SK-N-SH (cell line): ENCODE data around the gene ZNF444. TPM values are rescaled to one million over a fixed set of nuclear protein-coding genes. Genes with fewer than 3 reads are reported as not detected.

Experiments
- CTCF ChIA-PET: fragments of 300-600, 350-600 bp; formaldehyde crosslinking; extraction: SDS; loops from one replicate; lab custom pipeline; 2021; lab: Yijun Ruan, JAX
- POLR2A ChIA-PET: fragments of 350-600 bp; sonication (Branson Sonifier 250); formaldehyde crosslinking; extraction: SDS; loops from one replicate; lab custom pipeline; 2020; ENCODE audit warnings: antibody characterized with exemption, inconsistent platforms; lab: Yijun Ruan, JAX
- DNase-seq: peaks from one replicate; pipeline ENCODE4 v3.0.0; 2012
- H2AFZ ChIP-seq: fragments of 200-600 bp; sonication (generic); 2 replicates; pipeline ENCODE4 v1.8.1; 2016; ENCODE audit warnings: antibody characterized with exemption, mild to moderate bottlenecking, low read depth
- H3F3A ChIP-seq: fragments of 200-600 bp; sonication (generic); replicated peaks from 2 replicates; pipeline ENCODE3; 2016; ENCODE audit warnings: antibody characterized with exemption, mild to moderate bottlenecking; ENCODE audit not compliant: insufficient read depth
- H3K27ac ChIP-seq, 2 experiments: fragments of 200-500 bp in 1 of 2; fragments of 200-600 bp in 1 of 2; sonication (Bioruptor generic) in 1 of 2; sonication (generic), shearing (Covaris generic) in 1 of 2; 2 replicates each; pipeline versions ENCODE4 v1.5.1 to v1.6.1; 2014 to 2016; ENCODE audit warnings: low read depth in 2 of 2, inconsistent platforms in 1 of 2, low read length in 1 of 2, mild to moderate bottlenecking in 1 of 2, mixed read lengths in 1 of 2
- H3K27me3 ChIP-seq: fragments of 200-600 bp; sonication (generic), shearing (Covaris generic); 2 replicates; pipeline ENCODE4 v1.6.1; 2016; ENCODE audit warnings: mixed run types; ENCODE audit not compliant: insufficient read depth
- H3K36me3 ChIP-seq, 2 experiments: fragments of 200-500 bp in 1 of 2; fragments of 200-600 bp in 1 of 2; sonication (Bioruptor generic) in 1 of 2; sonication (generic) in 1 of 2; replicated peaks in 1 of 2; 2 replicates each; pipeline versions ENCODE3 to v1.5.1; 2014 to 2016; ENCODE audit warnings: low read length in 1 of 2, mild to moderate bottlenecking in 1 of 2; ENCODE audit not compliant: insufficient read depth in 2 of 2, control insufficient read depth in 1 of 2
- H3K4me1 ChIP-seq, 2 experiments: fragments of 200-500 bp in 1 of 2; fragments of 200-600 bp in 1 of 2; sonication (Bioruptor generic) in 1 of 2; sonication (generic), shearing (Covaris generic) in 1 of 2; 2 replicates each; pipeline versions ENCODE4 v1.5.1 to v1.6.1; 2014 to 2016; ENCODE audit warnings: low read depth in 1 of 2, low read length in 1 of 2, mixed run types in 1 of 2; ENCODE audit not compliant: insufficient read depth in 2 of 2, control insufficient read depth in 1 of 2
- H3K4me2 ChIP-seq: fragments of 200-600 bp; sonication (generic), shearing (Covaris generic); 2 replicates; pipeline ENCODE4 v1.6.1; 2017; ENCODE audit warnings: mixed run types
- H3K4me3 ChIP-seq, 2 experiments: fragments of 200-500 bp in 1 of 2; fragments of 200-600 bp in 1 of 2; sonication (Bioruptor generic) in 1 of 2; sonication (generic), shearing (Covaris generic) in 1 of 2; 2 replicates each; pipeline versions ENCODE4 v1.5.1 to v1.8.1; 2014 to 2016; ENCODE audit warnings: low read depth in 2 of 2, inconsistent platforms in 1 of 2, low read length in 1 of 2, mild to moderate bottlenecking in 1 of 2, mixed read lengths in 1 of 2, moderate library complexity in 1 of 2
- H3K79me2 ChIP-seq: fragments of 200-600 bp; sonication (generic); 2 replicates; pipeline ENCODE4 v1.8.1; 2017; ENCODE audit warnings: mild to moderate bottlenecking; ENCODE audit not compliant: insufficient read depth
- H3K9ac ChIP-seq: fragments of 200-600 bp; sonication (generic); 2 replicates; pipeline ENCODE4 v1.6.1; 2017; ENCODE audit warnings: mixed run types
- H3K9me2 ChIP-seq: fragments of 200-600 bp; sonication (generic); 2 replicates; pipeline ENCODE4 v1.6.1; 2017; ENCODE audit warnings: mixed run types
- H3K9me3 ChIP-seq: fragments of 200-600 bp; sonication (generic); 2 replicates; pipeline ENCODE4 v1.6.1; 2017; ENCODE audit warnings: mixed run types, mild to moderate bottlenecking, moderate library complexity
- H4K20me1 ChIP-seq: fragments of 200-600 bp; sonication (generic); 2 replicates; pipeline ENCODE4 v1.6.1; 2017; ENCODE audit warnings: mild to moderate bottlenecking, mixed run types; ENCODE audit not compliant: insufficient read depth
- EP300 ChIP-seq, 2 experiments: IDR thresholded peaks; 2 replicates each; pipeline versions ENCODE4 v1.4.0 to v1.6.1; 2012; ENCODE audit warnings: borderline replicate concordance in 1 of 2, low read depth in 1 of 2, low read length in 1 of 2
- EZH2phosphoT487 ChIP-seq: fragments of 200-600 bp; sonication (generic); IDR thresholded peaks from 2 replicates; pipeline ENCODE4 v1.6.1; 2017; ENCODE audit warnings: low read depth, mixed run types, mild to moderate bottlenecking, antibody characterized with exemption, moderate library complexity, borderline replicate concordance
- FOSL2 ChIP-seq: IDR thresholded peaks from 2 replicates; pipeline ENCODE4 v1.4.0; 2012; ENCODE audit warnings: low read depth, mild to moderate bottlenecking, moderate library complexity, borderline replicate concordance
- FOXJ3 ChIP-seq: sonication (generic); formaldehyde crosslinking; IDR thresholded peaks from 2 replicates; pipeline ENCODE4 v1.5.1; 2020; ENCODE audit warnings: mild to moderate bottlenecking, missing genetic modification reagents
- FOXM1 ChIP-seq: IDR thresholded peaks from 2 replicates; pipeline ENCODE4 v1.4.0; 2012; ENCODE audit warnings: low read depth, mild to moderate bottlenecking
- GATA2 ChIP-seq: sonication (generic); formaldehyde crosslinking; IDR thresholded peaks from 2 replicates; pipeline ENCODE4 v1.5.0; 2020; ENCODE audit warnings: mild to moderate bottlenecking, missing genetic modification reagents
- JUND ChIP-seq: IDR thresholded peaks from 2 replicates; pipeline ENCODE4 v1.4.0; 2012
- MEF2A ChIP-seq: IDR thresholded peaks from 2 replicates; pipeline ENCODE4 v1.4.0; 2012; ENCODE audit warnings: low read depth, borderline replicate concordance
- NRF1 ChIP-seq: IDR thresholded peaks from 2 replicates; pipeline ENCODE4 v1.6.1; 2012; ENCODE audit warnings: low read depth, mild to moderate bottlenecking, low read length
- RAD21 ChIP-seq: IDR thresholded peaks from 2 replicates; pipeline ENCODE4 v1.6.1; 2012; ENCODE audit warnings: mild to moderate bottlenecking, low read length
- RCOR1 ChIP-seq: fragments of 150-350 bp; IDR thresholded peaks from 2 replicates; pipeline ENCODE4 v1.6.1; 2017; ENCODE audit warnings: antibody characterized with exemption, low read length
- RFX5 ChIP-seq: IDR thresholded peaks from 2 replicates; pipeline ENCODE4 v1.6.1; 2012; ENCODE audit warnings: mild to moderate bottlenecking, improper control_type of control experiment, low read length
- TCF12 ChIP-seq: IDR thresholded peaks from 2 replicates; pipeline ENCODE4 v1.4.0; 2012
- TEAD4 ChIP-seq: IDR thresholded peaks from 2 replicates; pipeline ENCODE4 v1.4.0; 2012; ENCODE audit warnings: mild to moderate bottlenecking, borderline replicate concordance; ENCODE audit not compliant: insufficient read depth
- YY1 ChIP-seq: IDR thresholded peaks from 2 replicates; pipeline ENCODE4 v1.4.0; 2012; ENCODE audit warnings: low read depth, mild to moderate bottlenecking
- WGBS: methylation state at CpG from one replicate; pipeline ENCODE4 v1.1.6; 2017; ENCODE audit warnings: low lambda C conversion rate; 5-methylcytosine and 5-hydroxymethylcytosine counted together
- polyA plus RNA-seq, 3 experiments: library from polyadenylated mRNA; depleted of rRNA; stranded (reverse); fragments of >200 nt; gene quantifications; 2 replicates each; pipeline ENCODE4 v1.2.3, GENCODE V29; 2012
- TF ChIP-seq, protein P1 (sequence below): IDR thresholded peaks from 2 replicates; pipeline ENCODE4; 2012
- TF ChIP-seq, protein P2 (sequence below): IDR thresholded peaks from 2 replicates; pipeline ENCODE4 v1.4.0; 2012; ENCODE audit warnings: low read depth, borderline replicate concordance

ZNF444 gene
- polyA plus RNA-seq, 1 of the 3 experiments (the other 2 are of a cell fraction) = 23.2 TPM

GRCh38 chr19:56112313-56112709 is 28.8 kb upstream of the ZNF444 start:
- no peak overlapping the region for H2AFZ ChIP-seq
- ChIA-PET POLR2A (no interaction called here), CTCF (interaction anchor here (1.5 to 2.4 kb wide), 2 partner anchors 31 to 59 kb away, joined by 3 to 6 read pairs; no protein-coding TSS in a partner anchor)
- no peaks in the 10 kb centered on the region for H3K27me3 ChIP-seq
- no peaks in the 10 kb centered on the region for H3K36me3 ChIP-seq
- no peak overlapping the region for H3K4me3 ChIP-seq
- no peak overlapping the region for H3K9ac ChIP-seq
- 89% methylated on average over 7 of the region's 10 CpGs for WGBS
- TF ChIP-seq, protein P1, sequence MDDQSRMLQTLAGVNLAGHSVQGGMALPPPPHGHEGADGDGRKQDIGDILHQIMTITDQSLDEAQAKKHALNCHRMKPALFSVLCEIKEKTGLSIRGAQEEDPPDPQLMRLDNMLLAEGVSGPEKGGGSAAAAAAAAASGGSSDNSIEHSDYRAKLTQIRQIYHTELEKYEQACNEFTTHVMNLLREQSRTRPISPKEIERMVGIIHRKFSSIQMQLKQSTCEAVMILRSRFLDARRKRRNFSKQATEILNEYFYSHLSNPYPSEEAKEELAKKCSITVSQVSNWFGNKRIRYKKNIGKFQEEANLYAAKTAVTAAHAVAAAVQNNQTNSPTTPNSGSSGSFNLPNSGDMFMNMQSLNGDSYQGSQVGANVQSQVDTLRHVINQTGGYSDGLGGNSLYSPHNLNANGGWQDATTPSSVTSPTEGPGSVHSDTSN = no peak
- TF ChIP-seq, protein P2, sequence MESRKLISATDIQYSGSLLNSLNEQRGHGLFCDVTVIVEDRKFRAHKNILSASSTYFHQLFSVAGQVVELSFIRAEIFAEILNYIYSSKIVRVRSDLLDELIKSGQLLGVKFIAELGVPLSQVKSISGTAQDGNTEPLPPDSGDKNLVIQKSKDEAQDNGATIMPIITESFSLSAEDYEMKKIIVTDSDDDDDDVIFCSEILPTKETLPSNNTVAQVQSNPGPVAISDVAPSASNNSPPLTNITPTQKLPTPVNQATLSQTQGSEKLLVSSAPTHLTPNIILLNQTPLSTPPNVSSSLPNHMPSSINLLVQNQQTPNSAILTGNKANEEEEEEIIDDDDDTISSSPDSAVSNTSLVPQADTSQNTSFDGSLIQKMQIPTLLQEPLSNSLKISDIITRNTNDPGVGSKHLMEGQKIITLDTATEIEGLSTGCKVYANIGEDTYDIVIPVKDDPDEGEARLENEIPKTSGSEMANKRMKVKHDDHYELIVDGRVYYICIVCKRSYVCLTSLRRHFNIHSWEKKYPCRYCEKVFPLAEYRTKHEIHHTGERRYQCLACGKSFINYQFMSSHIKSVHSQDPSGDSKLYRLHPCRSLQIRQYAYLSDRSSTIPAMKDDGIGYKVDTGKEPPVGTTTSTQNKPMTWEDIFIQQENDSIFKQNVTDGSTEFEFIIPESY = no peak
- H3K4me1 ChIP-seq = peaks cover 5 to 33% of the 10 kb centered on the region in 2 experiments; a peak in 2 of 4 replicates
- no peak overlapping the region for H3K4me2 ChIP-seq
- H3F3A ChIP-seq = no peaks in the 10 kb centered on the region
- H4K20me1 ChIP-seq = peaks cover 98% of the 10 kb centered on the region
- DNase-seq = peak; percentile 22
- H3K79me2 ChIP-seq = peaks cover 93% of the 10 kb centered on the region
- H3K27ac ChIP-seq = no peak overlapping the region; a peak in 1 of 4 replicates
- no peaks in the 10 kb centered on the region for H3K9me3 ChIP-seq
- H3K9me2 ChIP-seq = no peaks in the 10 kb centered on the region

DNA sequence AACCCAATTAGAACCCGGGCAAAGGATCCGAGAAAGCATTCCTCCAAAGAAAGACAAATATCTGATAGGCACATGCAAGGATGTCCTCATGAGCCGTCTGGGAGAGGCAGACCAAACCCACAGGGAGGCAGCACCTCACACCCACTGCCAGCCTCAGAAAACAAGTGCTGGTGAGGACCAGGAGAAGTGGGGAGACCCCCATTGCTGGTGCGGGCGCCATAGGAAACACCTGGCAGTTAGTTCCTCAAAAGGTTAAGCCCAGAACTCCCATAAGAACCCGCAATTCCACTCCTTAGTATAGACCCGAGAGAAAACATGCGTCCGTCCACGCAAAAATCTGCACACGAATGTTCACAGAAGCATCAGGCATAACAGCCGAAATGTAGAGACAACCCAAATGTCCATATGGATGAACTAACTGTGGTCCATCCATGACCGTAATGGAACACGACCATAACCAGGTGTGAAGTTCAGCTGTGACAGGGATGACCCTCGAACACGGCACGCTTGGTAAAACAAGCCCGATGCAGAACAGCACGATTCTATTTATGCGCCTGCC is 27.9 kb upstream of the ZNF444 start:
- no peak for TF ChIP-seq JUND
- H3K36me3 ChIP-seq = peaks cover 0 to 6% of the 10 kb centered on the region in 2 experiments
- no peaks in the 10 kb centered on the region for H3F3A ChIP-seq
- H3K4me1 ChIP-seq = peaks cover 5 to 33% of the 10 kb centered on the region in 2 experiments; a peak in 2 of 4 replicates
- peaks cover 95% of the 10 kb centered on the region for H3K79me2 ChIP-seq
- no peak for DNase-seq
- H3K9me2 ChIP-seq = no peaks in the 10 kb centered on the region
- H3K9me3 ChIP-seq = no peaks in the 10 kb centered on the region
- WGBS = 92% methylated on average over 20 of the region's 20 CpGs
- no peak overlapping the region for H3K9ac ChIP-seq
- no peak overlapping the region for H3K4me2 ChIP-seq
- H2AFZ ChIP-seq = no peak overlapping the region
- CTCF ChIA-PET = interaction anchor here (2.4 kb wide), 1 partner anchor 32 kb away, joined by 6 read pairs; no protein-coding TSS in a partner anchor
- H3K27me3 ChIP-seq = no peaks in the 10 kb centered on the region
- peaks cover 98% of the 10 kb centered on the region for H4K20me1 ChIP-seq
- no peak overlapping the region for H3K4me3 ChIP-seq
- H3K27ac ChIP-seq = no peak overlapping the region
- POLR2A ChIA-PET = interaction anchor here (0.5 kb wide), 1 partner anchor 7 kb away, joined by 3 read pairs; no protein-coding TSS in a partner anchor

DNA sequence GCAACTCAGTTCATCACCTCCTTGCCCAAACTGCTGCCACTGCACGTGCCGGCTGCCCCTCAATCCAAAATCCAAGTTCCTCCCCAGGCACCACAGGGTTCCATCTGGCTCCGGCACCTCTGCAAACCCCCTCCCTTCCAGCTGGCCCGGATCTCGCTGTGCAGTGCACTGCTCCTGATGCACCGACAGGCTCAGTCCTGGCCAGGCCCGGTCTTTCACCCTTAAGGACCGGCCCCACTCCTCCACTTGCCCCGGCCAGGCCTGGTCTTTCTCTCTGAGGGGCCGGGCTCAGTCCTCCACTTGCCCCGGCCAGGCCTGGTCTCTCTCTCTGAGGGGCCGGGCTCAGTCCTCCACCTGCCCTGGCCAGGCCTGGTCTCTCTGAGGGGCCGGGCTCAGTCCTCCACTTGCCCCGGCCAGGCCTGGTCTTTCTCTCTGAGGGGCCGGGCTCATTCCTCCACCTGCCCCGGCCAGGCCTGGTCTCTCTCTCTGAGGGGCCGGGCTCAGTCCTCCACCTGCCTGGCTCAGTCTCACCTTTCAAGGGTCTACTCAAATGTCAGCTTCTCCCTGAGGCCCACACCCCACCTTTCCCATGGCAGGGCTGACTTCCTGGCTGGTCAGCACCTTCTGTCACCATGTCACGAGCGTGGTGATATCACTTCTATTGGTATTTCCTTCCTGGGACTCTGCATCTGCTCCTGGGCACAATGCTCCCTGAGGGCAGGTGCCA is 26.9 kb upstream of the ZNF444 start:
- ChIA-PET POLR2A (no interaction called here), CTCF (interaction anchor here (1.3 kb wide), 1 partner anchor 37 kb away, joined by 3 read pairs; no protein-coding TSS in a partner anchor)
- peaks cover 95% of the 10 kb centered on the region for H3K79me2 ChIP-seq
- H3K4me2 ChIP-seq = no peak overlapping the region
- no peak overlapping the region for H3K27ac ChIP-seq
- H3F3A ChIP-seq = no peaks in the 10 kb centered on the region
- DNase-seq = no peak
- H3K9ac ChIP-seq = no peak overlapping the region
- 95% methylated on average over 17 of the region's 19 CpGs for WGBS
- H3K36me3 ChIP-seq = peaks cover 0 to 12% of the 10 kb centered on the region in 2 experiments
- no peak overlapping the region for H3K4me3 ChIP-seq
- no peak overlapping the region for H2AFZ ChIP-seq
- H3K9me2 ChIP-seq = no peaks in the 10 kb centered on the region
- H3K9me3 ChIP-seq = no peaks in the 10 kb centered on the region
- peaks cover 98% of the 10 kb centered on the region for H4K20me1 ChIP-seq
- peaks cover 9 to 40% of the 10 kb centered on the region in 2 experiments; a peak in 2 of 4 replicates for H3K4me1 ChIP-seq
- no peaks in the 10 kb centered on the region for H3K27me3 ChIP-seq
- no peak for TF ChIP-seq MEF2A
- TF ChIP-seq, protein P1 = no peak
- TF ChIP-seq EP300 (IDR thresholded peaks at IDR 0.05; ENCODE audit: borderline replicate concordance in 1 of 2, low read depth in 1 of 2, low read length in 1 of 2) = no peak
- TF ChIP-seq EZH2phosphoT487 = no peak
- TF ChIP-seq RFX5 = no peak
- no peak for TF ChIP-seq FOXM1
- TF ChIP-seq FOXJ3 = no peak
- TF ChIP-seq RAD21 = no peak
- no peak for TF ChIP-seq TCF12
- TF ChIP-seq GATA2 (CRISPR knock-in tag) = no peak
- no peak for TF ChIP-seq FOSL2
- no peak for TF ChIP-seq NRF1
- TF ChIP-seq TEAD4 = no peak
- no peak for TF ChIP-seq RCOR1
- no peak for TF ChIP-seq YY1
- no peak for TF ChIP-seq JUND
